ENCODE results near the gene RIMOC1.

RIMOC1 gene, protein sequence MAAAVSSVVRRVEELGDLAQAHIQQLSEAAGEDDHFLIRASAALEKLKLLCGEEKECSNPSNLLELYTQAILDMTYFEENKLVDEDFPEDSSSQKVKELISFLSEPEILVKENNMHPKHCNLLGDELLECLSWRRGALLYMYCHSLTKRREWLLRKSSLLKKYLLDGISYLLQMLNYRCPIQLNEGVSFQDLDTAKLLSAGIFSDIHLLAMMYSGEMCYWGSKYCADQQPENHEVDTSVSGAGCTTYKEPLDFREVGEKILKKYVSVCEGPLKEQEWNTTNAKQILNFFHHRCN

DNA sequence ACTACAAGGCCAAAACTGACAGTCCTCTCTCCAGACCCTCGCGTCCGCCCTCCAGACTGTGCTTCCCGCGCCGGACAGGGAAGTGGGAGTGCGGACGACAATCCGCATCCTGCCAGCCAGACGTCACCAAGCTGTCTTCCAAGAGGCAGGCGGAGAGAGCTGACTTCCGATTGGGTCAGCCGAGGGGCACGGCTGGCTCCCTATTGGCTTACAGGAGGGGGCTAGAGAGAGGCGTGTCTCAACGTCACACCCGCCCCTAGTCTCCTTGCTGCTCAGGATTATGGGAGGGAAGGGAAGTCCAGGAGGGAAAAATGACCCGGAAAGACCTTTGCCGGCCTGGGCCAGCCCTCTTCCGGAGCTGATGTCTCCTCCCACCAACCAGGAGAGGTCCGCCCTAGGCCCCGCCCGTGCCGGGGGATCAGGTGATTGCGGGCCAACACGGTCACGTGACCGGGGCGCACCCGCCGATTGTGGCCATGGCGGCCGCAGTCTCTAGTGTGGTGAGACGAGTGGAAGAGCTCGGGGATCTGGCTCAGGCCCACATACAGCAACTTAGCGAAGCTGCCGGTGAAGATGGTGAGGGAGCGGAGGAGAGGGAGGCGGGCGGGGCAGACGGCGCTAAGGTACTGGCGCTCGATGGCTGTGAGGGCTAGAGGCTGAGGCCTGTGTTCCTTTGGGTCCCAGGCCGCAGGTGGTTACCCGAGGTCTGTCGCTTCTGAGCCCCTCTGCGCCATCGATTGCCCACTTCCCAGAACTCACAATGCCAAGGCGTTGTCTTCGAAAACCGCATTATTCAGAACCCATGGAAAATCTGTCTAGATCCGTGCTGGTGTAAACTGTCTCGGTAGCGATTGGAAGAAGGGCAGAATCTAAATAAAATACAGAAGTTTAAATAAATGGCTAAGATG lies at the start of gene RIMOC1:
TSS of gene RIMOC1 (plus strand) at position 453 of the 908 bp plus-strand sequence. CDS start at position 477, 24 bp downstream.
- peak; percentile 100 for DNase-seq

DNA sequence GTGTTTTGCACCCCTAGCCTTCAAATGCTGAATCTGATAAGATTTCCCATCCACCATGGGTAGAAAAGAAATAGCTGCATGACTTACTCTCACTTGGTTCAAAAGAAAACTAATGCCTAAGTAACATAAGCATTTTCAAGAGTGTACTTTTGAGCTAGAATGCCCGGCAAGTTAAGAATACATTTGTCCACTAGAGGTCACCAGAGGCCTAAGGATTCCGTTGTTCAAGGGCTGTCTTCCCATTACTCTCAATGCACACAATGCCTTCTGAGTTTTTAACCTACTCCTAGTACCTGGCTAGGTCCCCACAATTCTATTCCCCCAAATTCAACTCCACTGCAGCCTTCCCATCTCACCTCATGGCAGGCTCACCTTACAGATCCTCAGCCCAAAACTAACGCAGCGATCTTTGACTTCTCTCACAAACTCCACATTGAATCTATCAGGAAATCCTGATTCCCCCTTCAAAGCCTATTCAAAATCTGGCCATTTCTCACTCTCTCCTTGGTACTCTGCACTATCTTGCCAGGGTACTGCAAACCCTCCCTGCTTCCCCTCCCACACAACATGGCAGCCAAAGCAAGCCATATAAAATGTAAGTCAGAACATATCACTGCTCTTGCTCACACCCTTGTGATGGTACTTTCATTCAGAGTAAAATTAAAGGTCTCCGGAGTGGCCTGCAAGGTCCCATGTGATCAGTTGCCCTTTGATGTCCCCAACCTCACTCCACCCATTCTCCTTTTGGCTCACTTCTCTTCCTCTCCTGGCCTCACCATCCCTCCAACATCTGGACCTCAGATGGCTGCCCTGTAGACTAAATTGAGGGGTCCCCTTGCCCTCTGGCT lies 47.3 kb upstream of the RIMOC1 start:
- peak; percentile 82 to 85 for DNase-seq

DNA sequence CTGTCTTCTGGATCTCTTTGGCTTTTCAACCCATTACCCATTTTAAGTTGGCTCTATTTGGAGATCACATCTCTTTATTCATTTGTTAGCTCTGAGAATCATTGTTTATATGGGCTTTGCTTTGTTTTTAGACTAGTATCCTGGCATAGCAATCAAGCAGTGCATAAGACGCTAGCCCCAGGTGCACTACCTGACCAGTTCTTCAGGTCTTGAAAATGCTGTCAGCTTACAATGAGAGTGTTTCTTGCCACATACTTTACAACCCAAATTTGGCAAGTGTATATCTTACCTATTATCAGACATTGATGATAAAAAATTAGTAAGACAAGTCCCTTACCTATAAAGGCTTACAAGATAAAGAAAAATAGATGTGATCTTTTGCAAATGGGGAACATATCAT lies 46.2 kb upstream of the RIMOC1 start:
- DNase-seq: no peak

DNA sequence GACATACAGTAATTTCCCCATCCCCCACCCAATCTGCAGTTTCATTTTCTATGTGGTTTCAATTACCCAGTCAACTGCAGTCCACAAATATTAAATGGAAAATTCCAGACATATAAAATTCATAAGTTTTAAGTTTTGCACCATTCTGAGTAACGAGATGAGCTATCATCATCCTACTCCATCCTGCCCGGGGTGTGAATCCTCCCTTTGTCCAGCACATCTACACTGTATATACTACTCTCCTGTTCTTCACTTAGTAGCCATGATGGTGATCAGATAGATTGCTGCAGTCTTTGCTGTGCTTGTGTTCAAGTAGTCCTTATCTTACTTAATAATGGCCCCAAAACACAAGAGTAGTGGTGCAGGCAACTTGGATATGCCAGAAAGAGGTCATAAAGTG lies 45.3 kb upstream of the RIMOC1 start:
- no peak for DNase-seq

DNA sequence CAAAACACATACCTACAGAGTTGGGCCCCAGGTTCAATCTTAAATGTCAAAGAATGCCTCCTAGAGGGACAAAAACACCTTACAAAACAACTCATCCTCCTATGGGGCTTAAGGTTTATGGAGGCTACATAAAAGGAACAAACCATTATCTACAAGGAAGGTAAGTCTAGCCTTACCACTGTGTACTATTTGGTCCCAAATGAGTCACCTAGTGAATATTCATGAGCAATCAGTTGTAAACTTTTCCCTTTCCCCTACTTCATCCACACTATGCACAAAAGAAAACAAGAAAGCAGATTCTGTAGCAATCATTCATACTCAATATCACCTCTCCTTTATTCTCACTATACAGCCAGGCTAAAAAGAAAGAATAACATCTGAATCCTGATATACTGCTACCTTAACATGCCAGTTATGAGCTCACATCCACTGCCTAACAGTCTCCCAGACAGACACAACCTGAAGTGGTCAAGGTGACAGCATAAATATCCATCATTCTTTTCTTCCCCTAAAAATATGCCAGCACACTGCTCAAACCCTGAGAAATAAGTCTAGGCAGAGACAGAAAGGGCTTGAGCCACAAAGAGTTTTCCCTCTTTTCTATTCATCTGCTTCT lies 40.2 kb upstream of the RIMOC1 start:
- DNase-seq: no peak

DNA sequence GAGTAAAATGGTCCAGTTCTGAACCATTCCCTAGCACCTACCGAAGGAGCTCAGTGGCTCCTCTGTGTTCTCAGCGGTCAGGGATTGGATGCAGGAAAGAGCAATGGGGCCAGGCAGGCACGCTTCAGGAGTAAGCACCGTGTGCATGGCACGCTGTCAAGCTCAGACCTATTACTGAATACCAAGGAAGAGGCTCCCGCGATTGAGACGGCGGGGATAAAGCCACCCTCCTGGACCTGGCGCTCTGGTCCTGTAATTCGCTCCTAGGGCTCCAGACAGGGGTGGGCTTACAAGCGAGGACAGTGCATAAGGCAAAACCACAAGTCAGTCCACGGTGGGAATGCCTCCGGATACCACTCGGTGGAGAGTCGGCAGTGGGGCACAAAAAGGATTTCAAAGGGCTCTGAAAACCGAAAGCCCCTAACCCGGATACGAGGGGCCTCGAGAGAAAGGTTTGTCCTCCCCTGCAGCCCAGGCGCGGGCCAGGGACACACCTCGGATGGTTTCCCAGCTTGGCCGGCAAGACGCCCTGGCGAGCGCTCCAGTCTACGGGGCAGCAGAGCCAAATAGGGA lies 34.9 kb upstream of the RIMOC1 start:
- peak; percentile 54 to 69 for DNase-seq

DNA sequence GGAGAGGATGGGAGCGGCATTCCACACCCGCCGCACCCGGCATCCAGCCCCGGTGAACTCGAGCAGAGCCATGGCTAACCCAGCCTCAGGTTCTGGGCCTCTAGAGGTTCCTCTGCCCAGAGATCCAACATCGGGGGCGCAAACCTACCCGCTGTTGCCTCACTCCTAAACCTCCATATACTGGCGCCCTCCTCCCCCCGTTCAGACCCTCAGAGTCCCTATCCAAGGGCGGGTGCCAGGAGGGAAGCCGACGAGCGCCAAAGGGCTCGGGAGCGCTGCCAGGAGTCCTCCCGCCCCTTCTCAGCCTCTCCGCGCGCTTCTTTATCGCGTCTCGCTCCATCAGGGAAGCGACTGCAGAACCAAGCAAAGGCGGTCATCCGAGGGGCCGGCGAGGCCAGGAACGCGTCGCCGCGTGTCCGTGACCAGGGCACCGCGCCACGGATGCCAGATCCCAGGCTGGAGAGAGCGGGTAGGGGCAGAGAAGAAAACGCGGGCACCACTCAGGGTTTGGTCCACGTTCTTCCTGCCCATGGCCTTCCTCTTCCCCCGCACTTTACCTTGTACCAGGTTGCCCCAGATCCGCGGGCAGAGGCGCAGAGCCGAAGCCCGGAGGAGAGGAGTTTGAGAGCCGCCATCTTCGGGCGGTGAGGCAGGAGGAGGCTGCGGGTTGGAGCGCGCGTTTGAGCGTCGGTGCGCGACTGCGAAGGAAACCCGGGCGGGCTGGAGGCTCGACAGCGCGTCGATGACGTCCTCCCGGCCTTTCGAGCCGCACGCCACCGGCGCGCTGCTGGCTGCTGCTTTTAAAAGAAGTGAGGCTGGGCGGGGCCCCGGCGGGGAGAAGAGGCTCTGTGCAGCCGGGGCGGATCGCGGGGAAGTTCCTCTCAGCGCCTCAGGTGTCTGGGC lies 34.2 kb upstream of the RIMOC1 start, which contains the start of gene OXCT1:
TSS of gene OXCT1 (minus strand) at position 702 of the 903 bp plus-strand sequence. CDS start at position 635, 67 bp downstream.
- peak; percentile 95 to 96 for DNase-seq

DNA sequence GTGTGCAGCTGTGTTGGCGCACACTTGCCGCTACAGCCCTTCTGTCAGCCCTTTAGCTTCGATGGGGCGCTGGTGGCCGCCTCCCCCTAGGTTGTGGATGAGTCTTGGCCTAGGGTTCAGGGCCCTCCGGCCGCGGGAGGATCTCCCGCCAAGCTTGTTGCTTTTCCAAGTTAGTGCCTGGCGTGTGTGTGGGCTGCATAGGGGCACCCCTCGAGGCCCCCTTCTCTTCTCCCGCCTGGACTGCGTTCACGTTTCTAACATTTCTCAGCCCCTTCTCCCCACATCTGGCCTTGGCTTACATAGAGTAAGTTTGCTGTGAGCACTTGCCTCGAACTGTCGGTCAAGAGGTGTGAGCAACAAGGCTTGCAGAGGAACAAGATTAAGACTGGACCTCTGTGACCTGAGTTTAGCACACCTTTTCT lies 33.5 kb upstream of the RIMOC1 start:
- DNase-seq: peak in 1 of 2 experiments; percentile 44

DNA sequence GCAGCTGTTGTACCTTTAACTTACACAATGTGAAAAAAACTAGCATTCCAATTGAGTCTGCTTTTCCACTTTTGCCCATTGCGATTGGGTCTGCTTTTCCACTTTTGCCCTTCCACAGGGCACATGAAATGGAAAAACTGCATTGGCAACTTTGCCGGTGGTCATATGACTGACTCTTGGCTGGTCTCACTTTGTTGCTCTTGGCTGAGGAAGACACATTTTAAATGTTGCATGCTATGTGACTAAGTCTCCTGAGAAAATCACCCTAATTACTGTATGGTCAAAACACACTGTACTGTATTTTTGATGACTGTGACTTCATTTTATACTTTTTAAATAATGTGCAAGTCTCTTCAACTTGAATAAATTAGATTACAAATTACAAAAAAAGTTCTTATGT lies 32.3 kb upstream of the RIMOC1 start:
- no peak for DNase-seq

DNA sequence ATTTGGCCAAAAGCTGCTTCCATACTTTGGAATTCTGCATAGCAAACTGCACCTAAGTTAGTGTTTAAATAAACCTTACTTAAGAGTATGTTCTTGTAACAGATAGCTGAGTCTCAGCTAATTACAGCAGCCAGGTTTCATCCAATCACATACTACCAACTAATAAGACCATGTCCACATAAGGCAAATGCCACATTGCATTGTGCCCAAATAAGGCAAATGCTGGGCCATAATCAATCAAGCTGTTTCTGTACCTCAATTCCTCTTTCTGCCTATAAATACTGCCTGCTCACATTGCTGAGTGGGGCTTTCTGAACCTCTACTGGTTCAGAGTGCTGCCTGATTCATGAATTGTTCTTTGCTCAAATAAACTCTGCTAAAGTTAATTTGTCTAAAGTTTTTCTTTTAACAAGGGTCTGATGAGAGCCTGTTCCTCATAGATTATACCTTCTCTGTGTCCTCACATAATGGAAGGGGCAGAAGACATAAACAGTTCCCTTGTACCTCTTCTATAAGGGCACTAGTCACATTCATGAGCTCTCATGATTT lies 29.6 kb upstream of the RIMOC1 start:
- DNase-seq: no peak

DNA sequence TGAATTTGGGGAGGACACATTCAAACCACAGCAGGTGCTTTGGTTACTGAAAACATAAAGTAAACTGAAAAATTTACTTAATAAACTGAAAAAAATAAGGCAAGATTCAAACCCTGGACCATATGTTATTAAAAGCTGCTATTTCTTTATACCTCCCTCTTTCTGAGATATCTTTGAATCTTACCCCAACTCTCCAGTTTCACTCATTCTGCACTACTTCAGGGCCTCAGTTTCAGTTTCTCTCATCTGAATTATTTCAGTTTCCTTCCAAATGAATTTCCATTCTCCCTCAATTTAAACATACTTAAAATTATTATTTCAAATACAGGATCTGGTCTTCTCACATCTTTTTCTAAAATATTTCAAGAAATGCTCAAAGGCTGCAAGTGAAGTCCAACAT lies 29.0 kb upstream of the RIMOC1 start:
- DNase-seq: no peak

DNA sequence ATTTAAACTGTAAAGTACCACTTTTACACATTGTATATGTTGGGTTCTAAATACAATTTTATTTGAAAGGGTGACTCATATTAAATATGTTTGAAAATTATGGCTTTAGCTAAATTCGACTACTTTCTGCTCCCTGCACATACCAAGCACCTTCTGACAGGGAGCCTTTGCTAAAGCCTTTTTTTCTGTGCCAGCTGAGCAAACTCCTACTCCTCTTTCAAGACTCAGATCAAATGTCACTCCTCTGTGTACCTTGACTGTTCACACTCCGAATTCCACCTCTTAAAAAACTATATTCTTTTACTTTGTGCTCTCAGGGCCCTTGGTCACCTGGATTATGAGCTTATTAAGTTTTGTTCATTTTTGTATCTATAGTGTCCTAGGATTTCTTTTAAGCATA lies 27.5 kb upstream of the RIMOC1 start:
- no peak for DNase-seq

DNA sequence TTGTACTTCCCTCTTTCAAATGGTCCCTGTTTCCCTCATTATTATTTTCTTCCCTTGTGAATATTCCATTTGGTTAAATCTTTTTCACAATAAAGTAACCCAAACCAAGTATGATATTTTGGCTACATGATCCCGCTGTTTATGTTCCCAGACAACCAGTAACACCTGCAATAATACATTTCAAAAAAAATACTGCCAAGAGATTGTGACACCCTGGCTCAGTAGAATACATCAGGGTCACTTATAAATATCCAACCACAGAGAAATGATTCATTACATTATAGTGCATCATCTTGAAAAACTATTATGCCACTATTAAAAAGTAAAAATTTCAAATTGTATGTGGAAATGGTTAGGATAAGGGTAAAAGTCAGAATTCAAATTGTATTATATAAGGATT lies 26.7 kb upstream of the RIMOC1 start:
- no peak for DNase-seq

DNA sequence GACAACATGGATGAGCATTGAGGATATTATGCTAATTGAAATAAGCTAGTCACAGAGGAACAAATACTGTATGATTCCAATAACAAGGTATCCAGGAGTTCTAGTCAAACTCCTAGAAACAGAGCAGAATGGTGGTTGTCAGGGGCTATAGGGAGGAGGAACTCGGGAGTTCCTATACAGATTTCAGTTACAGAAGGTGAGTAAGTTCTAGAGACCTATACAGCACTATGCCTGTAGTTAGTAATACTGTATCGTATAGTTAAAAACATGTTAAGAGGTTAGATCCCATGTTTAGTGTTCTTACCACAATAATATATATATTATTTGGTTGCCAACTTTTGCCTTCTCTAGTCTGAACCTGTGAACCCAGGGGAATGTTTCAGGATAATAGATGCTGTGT lies 26.0 kb upstream of the RIMOC1 start:
- DNase-seq: no peak

DNA sequence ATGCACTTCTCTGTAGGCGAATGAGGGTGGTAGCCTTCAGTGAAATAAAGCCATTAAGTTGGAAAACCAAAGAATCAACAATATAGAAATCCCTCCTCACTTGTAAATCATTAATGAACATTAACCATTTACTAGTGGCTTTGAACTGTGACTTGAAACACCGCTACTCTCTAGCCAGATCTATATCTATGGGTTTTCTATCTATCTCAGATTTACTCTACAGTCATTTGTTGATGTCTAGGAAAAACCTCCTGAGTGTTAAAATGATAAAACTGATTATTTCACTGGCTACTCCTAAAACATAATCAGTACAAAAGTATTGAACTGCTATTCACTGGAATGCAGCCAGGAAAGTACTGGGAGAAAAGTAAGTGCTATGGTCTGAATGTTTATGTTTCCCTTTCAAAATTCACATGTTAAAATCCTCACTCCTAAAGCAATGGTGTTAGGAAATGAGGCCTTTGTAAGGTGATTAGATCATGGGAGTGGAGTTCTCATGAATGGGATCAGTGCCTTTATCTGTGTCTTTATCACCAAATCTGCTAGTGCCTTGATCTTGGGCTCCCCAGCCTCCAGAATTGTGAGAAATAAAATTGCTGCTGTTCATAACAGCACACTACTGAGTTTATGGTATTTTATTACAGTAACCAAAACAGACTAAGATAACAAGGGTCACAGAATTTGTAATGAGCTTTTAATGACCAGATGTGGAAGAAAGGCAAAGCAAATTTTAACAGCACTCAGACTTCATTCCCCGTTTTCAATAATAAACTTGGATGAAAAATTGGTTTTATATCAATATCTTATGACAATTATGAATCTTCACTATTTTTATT lies 25.3 kb upstream of the RIMOC1 start:
- DNase-seq: no peak

DNA sequence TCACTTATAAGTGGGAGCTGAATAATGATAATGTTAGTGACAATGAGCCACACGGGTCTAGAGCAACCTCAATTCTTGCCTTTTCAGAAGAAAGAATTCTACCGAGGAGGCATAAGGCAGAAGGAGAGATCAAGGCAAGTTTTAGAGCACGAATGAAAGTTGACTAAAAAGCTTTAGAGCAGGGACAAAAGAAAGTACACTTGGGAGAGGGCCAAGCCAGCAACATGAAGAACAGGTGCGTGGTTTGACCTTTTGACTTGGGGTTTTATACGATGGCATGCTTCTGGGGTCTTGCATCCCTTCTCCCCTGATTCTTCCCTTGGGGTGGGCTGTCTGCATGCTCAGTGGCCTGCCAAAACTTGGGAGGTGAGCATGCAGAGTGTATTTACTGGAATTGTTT lies 21.4 kb upstream of the RIMOC1 start:
- no peak for DNase-seq

DNA sequence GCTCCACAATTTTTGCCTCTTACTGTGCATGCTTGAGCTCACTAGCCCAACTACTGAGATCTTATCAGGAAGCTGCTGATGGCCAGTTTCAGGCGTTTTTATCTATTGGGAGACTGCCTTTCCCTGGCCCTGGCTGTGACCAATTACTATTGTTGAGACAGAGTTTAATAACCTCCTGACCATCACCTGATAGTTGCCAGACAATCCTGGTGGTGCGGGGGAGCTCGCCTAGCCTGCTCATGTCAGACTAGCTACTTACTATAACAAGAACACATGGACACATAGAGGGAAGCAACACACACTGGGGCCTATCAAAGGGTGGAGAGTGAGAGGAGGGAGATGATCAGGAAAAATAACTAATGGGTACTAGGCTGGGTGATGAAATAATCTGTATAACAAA lies 20.9 kb upstream of the RIMOC1 start:
- no peak for DNase-seq

DNA sequence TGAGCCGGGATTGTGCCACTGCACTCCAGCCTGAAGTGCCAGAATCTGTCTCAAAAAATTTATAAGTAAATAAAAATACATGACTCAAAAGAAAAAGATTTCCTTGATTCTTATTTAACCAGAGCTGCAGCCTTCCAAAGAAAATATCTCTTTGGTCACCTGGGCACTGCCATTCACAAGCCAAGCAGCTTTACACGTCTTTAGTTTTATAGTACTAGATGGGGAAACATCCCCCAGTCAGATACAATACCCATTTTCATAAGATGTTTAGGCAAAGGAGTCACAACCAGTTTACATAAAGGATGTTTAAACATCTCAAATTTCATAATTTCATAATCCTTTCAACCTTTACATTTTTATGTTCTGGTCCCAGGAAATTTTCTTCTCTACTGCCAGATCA lies 20.2 kb upstream of the RIMOC1 start:
- no peak for DNase-seq

DNA sequence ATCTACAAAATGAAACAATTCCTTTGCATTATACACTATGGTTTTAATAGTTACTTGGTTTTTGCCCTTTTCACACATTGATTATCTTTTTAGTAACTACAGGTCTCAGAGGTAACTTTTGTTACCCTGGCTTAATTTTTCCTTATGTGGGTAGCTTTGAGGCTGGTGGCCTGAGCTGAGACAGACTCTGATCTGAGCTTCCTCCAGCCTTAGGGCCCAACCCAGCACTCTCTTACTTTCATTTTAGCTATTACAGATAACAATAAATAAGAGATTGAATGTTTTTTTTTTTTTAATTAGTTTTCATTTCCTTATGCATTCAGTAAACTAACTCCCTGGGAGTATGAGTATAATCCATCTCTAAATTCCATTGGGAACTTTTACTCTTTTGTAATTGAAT lies 18.9 kb upstream of the RIMOC1 start:
- no peak for DNase-seq
